ENCODE data around the gene LTK.

DNA sequence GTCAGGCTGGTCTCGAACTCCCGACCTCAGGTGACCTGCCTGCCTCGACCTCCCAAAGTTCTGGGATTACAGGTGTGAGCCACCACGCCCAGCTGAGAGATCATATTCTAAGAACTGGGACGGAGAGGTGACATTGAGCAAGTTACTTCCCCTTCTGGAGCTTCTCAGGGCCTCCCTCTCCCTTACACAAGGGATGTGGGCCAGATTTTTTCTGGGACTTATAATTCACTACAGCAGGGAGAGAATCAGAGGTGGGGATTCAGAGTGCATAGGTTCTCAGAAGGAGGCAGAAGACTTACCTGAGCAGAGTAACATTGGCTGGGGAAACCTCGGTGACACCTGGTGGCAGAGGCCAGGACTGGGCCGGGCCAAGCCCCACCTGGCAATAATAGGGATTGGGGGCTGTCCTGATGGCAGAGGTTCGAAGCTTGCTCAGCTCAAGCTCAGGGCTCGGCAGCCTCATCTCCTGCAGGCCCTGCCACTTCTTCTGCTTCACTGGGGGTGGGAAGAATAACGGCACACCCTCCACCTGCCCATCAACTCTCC lies 6.8 kb downstream of the LTK start:
- TF ChIP-seq, protein P1, sequence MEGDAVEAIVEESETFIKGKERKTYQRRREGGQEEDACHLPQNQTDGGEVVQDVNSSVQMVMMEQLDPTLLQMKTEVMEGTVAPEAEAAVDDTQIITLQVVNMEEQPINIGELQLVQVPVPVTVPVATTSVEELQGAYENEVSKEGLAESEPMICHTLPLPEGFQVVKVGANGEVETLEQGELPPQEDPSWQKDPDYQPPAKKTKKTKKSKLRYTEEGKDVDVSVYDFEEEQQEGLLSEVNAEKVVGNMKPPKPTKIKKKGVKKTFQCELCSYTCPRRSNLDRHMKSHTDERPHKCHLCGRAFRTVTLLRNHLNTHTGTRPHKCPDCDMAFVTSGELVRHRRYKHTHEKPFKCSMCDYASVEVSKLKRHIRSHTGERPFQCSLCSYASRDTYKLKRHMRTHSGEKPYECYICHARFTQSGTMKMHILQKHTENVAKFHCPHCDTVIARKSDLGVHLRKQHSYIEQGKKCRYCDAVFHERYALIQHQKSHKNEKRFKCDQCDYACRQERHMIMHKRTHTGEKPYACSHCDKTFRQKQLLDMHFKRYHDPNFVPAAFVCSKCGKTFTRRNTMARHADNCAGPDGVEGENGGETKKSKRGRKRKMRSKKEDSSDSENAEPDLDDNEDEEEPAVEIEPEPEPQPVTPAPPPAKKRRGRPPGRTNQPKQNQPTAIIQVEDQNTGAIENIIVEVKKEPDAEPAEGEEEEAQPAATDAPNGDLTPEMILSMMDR (IDR thresholded peaks at IDR 0.05): peak in 3 of 4 donors; percentile 4 to 15 (median 6)
- TF ChIP-seq POLR2A (IDR thresholded peaks at IDR 0.05): no peak
